Immature natural killer cell (primary cell): Measurements from ENCODE around the gene GRIN2A. TPM values are rescaled to one million over a fixed set of nuclear protein-coding genes. Genes with fewer than 3 reads are reported as not detected.

Experiments
- DNase-seq, 3 donors: peaks; one replicate each; pipeline ENCODE4 v3.0.0; 2022; ENCODE audit warnings: mixed read lengths in 1 of 3
- H3K27ac Mint-ChIP-seq, 6 donors: one replicate each; pipeline ENCODE4 v1.8.0; 2020; ENCODE audit warnings: mixed read lengths in 6 of 6, mild to moderate bottlenecking in 5 of 6, inconsistent platforms in 4 of 6, moderate library complexity in 3 of 6
- H3K27me3 Mint-ChIP-seq, 3 donors: one replicate each; pipeline ENCODE4 v1.8.0; 2020 to 2021; ENCODE audit warnings: low read depth in 3 of 3, mild to moderate bottlenecking in 3 of 3, mixed read lengths in 3 of 3, moderate library complexity in 3 of 3, inconsistent platforms in 1 of 3
- H3K36me3 Mint-ChIP-seq, 3 donors: one replicate each; pipeline ENCODE4 v1.8.0; 2020; ENCODE audit warnings: mixed read lengths in 3 of 3, inconsistent platforms in 2 of 3, mild to moderate bottlenecking in 2 of 3
- H3K4me1 Mint-ChIP-seq, 2 donors: one replicate each; pipeline ENCODE4 v1.8.0; 2020; ENCODE audit warnings: inconsistent platforms in 2 of 2, mild to moderate bottlenecking in 2 of 2, mixed read lengths in 2 of 2, moderate library complexity in 1 of 2
- H3K4me3 Mint-ChIP-seq, 5 donors: one replicate each; pipeline ENCODE4 v1.8.0; 2020; ENCODE audit warnings: mild to moderate bottlenecking in 5 of 5, mixed read lengths in 5 of 5, inconsistent platforms in 3 of 5, moderate library complexity in 3 of 5
- H3K9me3 Mint-ChIP-seq, 6 donors: one replicate each; pipeline ENCODE4 v1.8.0; 2020; ENCODE audit warnings: mild to moderate bottlenecking in 6 of 6, mixed read lengths in 6 of 6, inconsistent platforms in 4 of 6, moderate library complexity in 3 of 6
- polyA plus RNA-seq, 3 donors: library from polyadenylated mRNA; unstranded; fragments of 300-500 nt; fragmentation: Illumina TruSeq; gene quantifications; one replicate each; pipeline ENCODE4 v1.2.3, GENCODE V29; 2021

Gene GRIN2A
- polyA plus RNA-seq, 3 donors from 2014 or later = not detected

GRCh38 chr16:9843424-9844018 is 338.7 kb downstream of the GRIN2A start:
- H3K36me3 Mint-ChIP-seq = no peaks in the 10 kb centered on the region
- no peak overlapping the region for H3K27ac Mint-ChIP-seq
- no peak overlapping the region for H3K4me3 Mint-ChIP-seq
- H3K9me3 Mint-ChIP-seq = peaks cover 0 to 2% (median 0%) of the 10 kb centered on the region in 6 donors
- no peaks in the 10 kb centered on the region for H3K27me3 Mint-ChIP-seq
- H3K4me1 Mint-ChIP-seq = no peaks in the 10 kb centered on the region
- DNase-seq = no peak

GRCh38 chr16:9840761-9841665 is 341.2 kb downstream of the GRIN2A start:
- Mint-ChIP-seq H3K36me3 (no peaks in the 10 kb centered on the region), H3K27me3 (peaks cover 0 to 1% (median 0%) of the 10 kb centered on the region in 3 donors), H3K27ac (no peak overlapping the region), H3K4me3 (no peak overlapping the region), H3K9me3 (no peaks in the 10 kb centered on the region), H3K4me1 (no peaks in the 10 kb centered on the region)
- DNase-seq = no peak

DNA sequence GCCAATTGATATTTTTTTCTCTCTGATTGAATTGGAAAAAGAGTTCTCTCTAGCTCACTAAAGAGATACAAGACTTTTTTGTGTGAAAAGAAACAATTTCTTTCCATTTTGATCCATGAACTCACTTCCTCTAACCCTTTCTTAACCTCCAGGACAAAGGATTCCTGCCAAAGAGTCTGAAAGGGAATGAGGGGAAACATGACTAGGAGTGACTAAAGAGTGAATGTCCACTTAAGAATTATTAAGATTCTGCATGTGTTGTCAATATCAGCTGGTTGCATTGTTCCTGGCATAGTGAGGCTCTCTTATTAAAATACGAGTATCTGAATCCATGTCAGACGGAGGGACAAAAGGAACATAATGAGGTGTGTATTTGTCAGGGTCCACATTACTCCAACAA is 344.7 kb downstream of the GRIN2A start:
- peaks cover 0 to under 1% (median 0%) of the 10 kb centered on the region in 6 donors for H3K9me3 Mint-ChIP-seq
- no peaks in the 10 kb centered on the region for H3K4me1 Mint-ChIP-seq
- H3K36me3 Mint-ChIP-seq = no peaks in the 10 kb centered on the region
- DNase-seq = no peak
- H3K27ac Mint-ChIP-seq = no peak overlapping the region
- H3K27me3 Mint-ChIP-seq = peaks cover 0 to 3% (median 1%) of the 10 kb centered on the region in 3 donors
- H3K4me3 Mint-ChIP-seq = no peak overlapping the region

DNA sequence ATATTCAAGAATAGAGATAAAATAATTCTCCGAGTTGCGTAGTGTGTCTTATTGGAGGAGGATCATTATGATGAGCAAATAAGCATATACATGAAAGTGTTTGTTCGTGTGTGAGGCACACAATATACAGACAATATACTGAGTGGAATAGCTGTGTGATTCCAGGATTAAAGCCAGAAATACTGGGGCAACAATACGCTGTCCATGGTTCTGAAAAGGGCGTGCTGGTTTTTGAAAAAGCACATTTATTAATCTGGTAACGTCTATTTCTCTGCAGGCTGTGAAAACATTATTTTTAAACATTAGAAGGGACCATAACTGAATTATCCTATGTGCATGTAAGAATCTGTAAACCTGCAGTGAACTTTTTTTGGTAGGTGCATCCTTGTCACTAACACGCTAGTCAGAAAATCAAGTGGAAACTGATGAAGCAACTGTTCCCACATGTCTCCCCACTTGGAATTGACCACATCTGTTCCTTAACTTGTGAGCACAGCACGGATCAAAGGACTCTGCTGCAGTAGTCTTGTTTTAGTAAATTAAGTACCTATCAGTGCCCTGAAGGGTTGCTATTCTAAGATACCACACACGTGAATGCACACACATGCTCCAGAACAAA is 346.0 kb downstream of the GRIN2A start:
- Mint-ChIP-seq H3K27ac (no peak overlapping the region), H3K9me3 (peaks cover 0 to 6% (median 0%) of the 10 kb centered on the region in 6 donors), H3K36me3 (no peaks in the 10 kb centered on the region), H3K27me3 (peaks cover 0 to 3% (median 1%) of the 10 kb centered on the region in 3 donors), H3K4me1 (no peaks in the 10 kb centered on the region), H3K4me3 (no peak overlapping the region)
- DNase-seq = no peak

DNA sequence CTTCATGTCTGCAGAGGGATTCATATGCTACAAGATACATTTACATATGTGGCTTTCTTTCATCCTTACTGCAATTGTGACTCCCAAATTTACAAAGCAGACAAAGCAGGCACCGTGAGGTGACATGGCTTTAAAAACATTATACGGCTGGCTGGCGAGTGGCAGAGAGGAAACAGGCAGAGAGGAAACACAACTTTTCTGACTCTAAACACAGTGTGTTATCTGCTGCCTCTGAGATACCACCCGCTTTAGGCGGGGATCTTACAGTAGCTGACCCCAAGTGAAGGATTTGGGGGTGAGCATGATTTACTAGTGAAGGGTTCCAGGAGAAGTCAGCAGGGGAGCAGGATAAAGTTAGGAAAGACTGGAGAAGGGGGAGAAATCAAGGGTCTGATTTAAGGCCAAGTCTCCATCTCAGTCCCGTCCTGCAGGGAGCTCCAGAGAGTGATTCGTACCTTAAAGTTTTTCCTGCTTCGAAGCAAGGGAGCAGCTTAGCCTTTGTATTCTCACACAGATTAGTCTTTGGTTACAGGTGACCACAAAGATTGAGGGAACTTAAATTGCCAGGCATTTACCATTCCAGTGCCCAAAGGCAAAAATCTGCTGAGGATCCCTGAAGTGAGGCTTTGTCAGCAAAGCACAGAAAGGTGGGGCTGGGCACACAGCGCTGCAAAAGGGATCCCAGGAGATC is 355.0 kb downstream of the GRIN2A start:
- H3K9me3 Mint-ChIP-seq = peaks cover 0 to 6% (median 1%) of the 10 kb centered on the region in 6 donors
- H3K27me3 Mint-ChIP-seq = peaks cover 0 to 2% (median 1%) of the 10 kb centered on the region in 3 donors
- no peak for DNase-seq
- no peaks in the 10 kb centered on the region for H3K36me3 Mint-ChIP-seq
- H3K4me3 Mint-ChIP-seq = no peak overlapping the region
- no peaks in the 10 kb centered on the region for H3K4me1 Mint-ChIP-seq
- H3K27ac Mint-ChIP-seq = no peak overlapping the region

DNA sequence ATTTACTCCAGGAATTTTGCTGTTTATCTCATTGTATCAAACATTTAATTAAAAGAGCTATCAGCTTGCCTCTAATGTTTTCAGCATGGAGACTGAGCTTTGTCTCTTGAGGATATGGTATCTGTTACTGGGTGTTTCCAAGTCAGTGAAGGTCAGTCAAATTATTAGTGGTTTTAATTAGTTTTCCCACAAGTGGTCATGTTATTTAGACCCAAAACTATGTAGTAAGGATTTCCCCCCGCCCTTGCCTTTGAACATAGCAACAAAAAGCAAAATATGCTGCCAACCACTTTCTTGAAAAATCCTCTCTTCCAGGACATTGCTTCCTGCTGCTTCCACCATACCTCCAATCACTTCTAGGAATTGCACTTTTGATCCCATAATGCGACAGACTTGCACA is 355.6 kb downstream of the GRIN2A start:
- no peak overlapping the region for H3K27ac Mint-ChIP-seq
- no peaks in the 10 kb centered on the region for H3K36me3 Mint-ChIP-seq
- H3K4me3 Mint-ChIP-seq = no peak overlapping the region
- H3K27me3 Mint-ChIP-seq = peaks cover 0 to 2% (median 1%) of the 10 kb centered on the region in 3 donors
- no peak for DNase-seq
- no peaks in the 10 kb centered on the region for H3K4me1 Mint-ChIP-seq
- peaks cover 0 to 6% (median 0%) of the 10 kb centered on the region in 6 donors for H3K9me3 Mint-ChIP-seq

- H3K4me1 Mint-ChIP-seq = no peaks in the 10 kb centered on the region
- no peak overlapping the region for H3K4me3 Mint-ChIP-seq
- peaks cover 0 to 4% (median 0%) of the 10 kb centered on the region in 6 donors for H3K9me3 Mint-ChIP-seq
- no peaks in the 10 kb centered on the region for H3K36me3 Mint-ChIP-seq
- DNase-seq = no peak
- peaks cover 0 to 4% (median 1%) of the 10 kb centered on the region in 3 donors for H3K27me3 Mint-ChIP-seq
- H3K27ac Mint-ChIP-seq = no peak overlapping the region
Observed at GRCh38 chr16:9824200-9825068, 357.8 kb downstream of the GRIN2A start.

- H3K4me3 Mint-ChIP-seq = no peak overlapping the region
- H3K27me3 Mint-ChIP-seq = peaks cover 0 to 4% (median 1%) of the 10 kb centered on the region in 3 donors
- peaks cover 0 to 4% (median 0%) of the 10 kb centered on the region in 6 donors for H3K9me3 Mint-ChIP-seq
- no peak overlapping the region for H3K27ac Mint-ChIP-seq
- H3K36me3 Mint-ChIP-seq = no peaks in the 10 kb centered on the region
- DNase-seq = no peak
- no peaks in the 10 kb centered on the region for H3K4me1 Mint-ChIP-seq
Observed at GRCh38 chr16:9823510-9823909, 358.7 kb downstream of the GRIN2A start.

GRCh38 chr16:9821970-9822369 is 360.3 kb downstream of the GRIN2A start:
- Mint-ChIP-seq H3K4me1 (no peaks in the 10 kb centered on the region), H3K36me3 (no peaks in the 10 kb centered on the region), H3K9me3 (peaks cover 0 to 4% (median 0%) of the 10 kb centered on the region in 6 donors), H3K27ac (no peak overlapping the region), H3K27me3 (peaks cover 0 to 5% (median under 1%) of the 10 kb centered on the region in 3 donors), H3K4me3 (no peak overlapping the region)
- DNase-seq = no peak

GRCh38 chr16:9821331-9821730 is 360.9 kb downstream of the GRIN2A start:
- Mint-ChIP-seq H3K4me3 (no peak overlapping the region), H3K27ac (no peak overlapping the region), H3K9me3 (peaks cover 0 to 4% (median 0%) of the 10 kb centered on the region in 6 donors), H3K27me3 (peaks cover 0 to 5% (median 3%) of the 10 kb centered on the region in 3 donors), H3K4me1 (no peaks in the 10 kb centered on the region), H3K36me3 (no peaks in the 10 kb centered on the region)
- DNase-seq = no peak

DNA sequence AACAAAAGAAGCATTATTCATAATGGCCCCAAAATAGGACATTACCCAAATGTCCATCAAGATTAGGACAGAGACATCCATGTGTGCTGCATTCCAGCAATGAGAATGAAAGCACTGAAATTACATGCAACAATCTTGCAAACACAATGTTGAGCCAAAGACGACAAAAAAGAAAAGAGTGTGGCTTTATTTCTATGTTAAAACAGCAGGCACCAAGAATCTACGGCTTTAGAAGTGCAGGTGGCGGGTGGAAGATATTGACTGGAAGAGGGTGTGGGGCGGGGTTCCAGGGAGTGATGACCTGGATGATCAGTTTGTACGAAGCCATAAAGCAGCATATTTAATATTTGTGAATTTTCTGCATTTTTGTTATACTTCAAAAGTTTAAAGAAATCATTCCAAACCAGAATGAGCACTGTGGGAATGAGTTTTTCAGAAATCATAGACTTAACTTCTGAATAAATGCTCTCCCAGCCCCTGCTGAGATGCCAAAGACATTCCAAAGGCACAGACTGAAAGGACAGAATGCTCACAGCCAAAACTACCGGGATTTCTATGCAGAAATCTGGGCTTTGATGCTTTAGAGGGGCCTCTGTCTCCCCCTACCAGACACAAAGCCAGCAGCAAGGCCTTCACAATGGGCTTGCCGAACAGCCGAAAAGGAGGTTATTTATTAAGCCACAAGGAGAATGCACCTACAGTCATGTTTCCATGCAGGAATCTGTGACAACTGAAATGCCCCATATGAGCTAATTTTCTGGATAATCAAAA is 361.6 kb downstream of the GRIN2A start:
- Mint-ChIP-seq H3K27ac (no peak overlapping the region), H3K36me3 (no peaks in the 10 kb centered on the region), H3K4me1 (no peaks in the 10 kb centered on the region), H3K9me3 (peaks cover 0 to 4% (median 0%) of the 10 kb centered on the region in 6 donors), H3K4me3 (no peak overlapping the region), H3K27me3 (peaks cover 0 to 5% (median 3%) of the 10 kb centered on the region in 3 donors)
- no peak for DNase-seq

- no peak overlapping the region for H3K4me3 Mint-ChIP-seq
- no peak overlapping the region for H3K27ac Mint-ChIP-seq
- H3K9me3 Mint-ChIP-seq = peaks cover 0 to 3% (median 0%) of the 10 kb centered on the region in 6 donors
- peaks cover 0 to 6% (median 5%) of the 10 kb centered on the region in 3 donors for H3K27me3 Mint-ChIP-seq
- no peaks in the 10 kb centered on the region for H3K36me3 Mint-ChIP-seq
- no peak for DNase-seq
- H3K4me1 Mint-ChIP-seq = no peaks in the 10 kb centered on the region
Observed at GRCh38 chr16:9818702-9819101, 363.5 kb downstream of the GRIN2A start.
